ENCODE data around the gene SDCCAG8.
"Not testable (repeated sequence)": the region's sequence is repeated elsewhere in the genome, so short reads cannot be mapped to it uniquely, and the experiment has no call there.

Gene SDCCAG8

DNA sequence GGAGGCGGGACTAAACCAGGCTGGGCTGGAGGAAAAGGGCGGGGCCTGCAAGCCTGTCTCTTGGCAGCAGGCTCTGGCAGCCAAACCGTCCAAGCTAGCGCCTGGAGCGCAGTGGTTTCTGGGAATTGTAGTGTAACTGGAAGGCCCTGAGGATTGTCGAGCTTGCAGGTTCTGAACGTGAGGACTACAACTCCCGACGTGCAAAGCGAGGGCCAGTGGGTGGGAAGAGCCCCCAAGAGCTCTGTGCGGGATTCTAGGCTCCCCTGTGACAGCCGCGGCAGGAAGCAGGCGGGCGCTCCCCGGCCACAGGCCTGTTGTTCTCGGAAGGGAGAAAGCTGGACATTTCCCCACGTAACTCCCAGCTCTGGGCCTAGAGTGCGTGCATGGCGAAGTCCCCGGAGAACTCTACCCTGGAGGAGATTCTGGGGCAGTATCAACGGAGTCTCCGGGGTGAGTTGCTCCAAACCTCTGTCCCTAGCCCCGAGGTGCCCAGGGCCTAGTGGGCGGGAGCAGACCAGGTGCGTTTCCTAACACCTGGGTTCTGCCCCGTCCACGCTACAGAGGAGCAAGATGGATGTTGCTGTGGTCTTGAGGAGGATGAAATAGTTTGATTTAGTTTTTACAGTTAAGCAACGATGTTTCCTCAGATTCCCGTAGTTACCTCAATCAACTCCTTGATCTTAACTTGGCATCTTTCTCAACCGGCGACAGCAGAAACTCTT is at the start of gene SDCCAG8:
Gene SDCCAG8, plus strand, starts transcription at position 251 of the 722 bp plus-strand sequence. Its CDS starts 133 bp downstream, at position 384.
- peak; percentile 87 for DNase-seq

DNA sequence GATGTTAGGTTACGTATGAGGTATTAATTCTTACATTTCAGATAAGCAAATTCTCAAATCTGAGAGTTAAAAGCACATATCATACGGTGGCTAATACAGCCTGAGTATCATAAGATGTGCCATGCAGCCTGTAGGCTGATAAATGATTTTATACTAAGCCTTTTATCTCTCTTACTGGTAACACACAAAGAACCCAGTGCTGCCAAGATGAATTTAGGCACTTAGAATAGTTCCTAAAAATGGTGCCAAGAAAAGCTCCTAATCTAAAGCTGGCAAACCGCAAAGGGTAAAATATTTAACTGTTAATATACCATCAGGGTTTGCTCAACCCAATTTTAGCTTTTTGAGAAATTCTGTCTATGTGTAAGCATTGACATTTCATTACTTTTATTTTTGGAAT is 43.9 kb upstream of the SDCCAG8 start:
- not testable (repeated sequence) for DNase-seq

DNA sequence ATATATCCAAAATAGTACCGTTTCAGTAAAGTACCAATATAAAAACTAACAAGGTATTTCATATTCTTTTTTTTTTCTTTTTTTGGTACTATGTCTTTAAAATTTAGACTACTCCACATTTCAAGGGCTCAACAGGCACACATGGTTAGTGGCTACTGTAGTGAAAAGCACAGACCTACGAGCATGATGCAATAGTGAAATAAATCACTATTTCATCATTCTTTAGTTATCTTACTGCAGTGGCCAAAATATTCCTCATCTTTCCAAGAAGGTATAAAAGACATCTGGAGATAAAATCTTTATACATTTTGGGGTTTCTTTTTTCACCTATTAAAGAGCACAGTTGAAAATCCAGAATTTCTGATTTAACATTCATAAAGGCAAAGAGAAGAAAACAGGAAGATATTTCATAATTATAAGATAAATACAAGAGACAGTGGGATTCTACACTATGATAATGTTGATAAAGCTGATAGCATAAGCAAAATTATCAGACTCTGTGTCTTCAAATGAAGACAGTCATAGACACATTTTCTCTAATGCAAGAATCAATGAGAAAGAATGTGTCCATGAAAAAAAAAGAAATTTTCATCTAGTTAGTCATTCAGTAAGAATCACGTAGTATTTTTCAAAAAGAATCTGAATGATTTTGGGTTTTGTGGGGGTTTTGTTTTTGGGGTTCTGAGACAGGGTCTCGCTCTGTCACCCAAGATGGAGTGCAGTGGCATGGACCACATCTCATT is 42.6 kb upstream of the SDCCAG8 start:
- no peak for DNase-seq

- DNase-seq: not testable (repeated sequence)
Measured at GRCh38 chr1:243215276-243215875, 40.5 kb upstream of the SDCCAG8 start.

- DNase-seq: no peak
Measured at GRCh38 chr1:243216741-243217140, 39.1 kb upstream of the SDCCAG8 start.

DNA sequence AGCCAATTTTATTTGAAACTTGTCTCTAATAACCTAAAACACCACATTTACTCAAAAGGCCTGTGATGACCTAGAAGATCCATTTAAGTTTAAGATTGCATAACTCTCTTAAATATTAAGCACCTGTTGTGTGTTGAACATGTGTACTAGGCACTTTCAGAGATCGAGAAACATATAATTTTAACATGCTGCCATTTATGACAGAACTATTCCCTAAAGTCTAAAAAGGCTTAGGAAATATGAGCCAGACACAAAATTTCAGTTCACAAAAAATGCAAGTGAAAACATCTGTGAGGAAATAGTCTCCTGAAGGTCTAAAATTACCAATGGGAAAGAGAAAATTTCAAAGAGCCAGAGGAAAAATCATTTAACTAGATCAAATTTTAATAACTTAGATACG is 38.5 kb upstream of the SDCCAG8 start:
- DNase-seq: no peak

- no peak for DNase-seq
Measured at GRCh38 chr1:243218059-243218458, 37.8 kb upstream of the SDCCAG8 start.

GRCh38 chr1:243227622-243228021 is 28.2 kb upstream of the SDCCAG8 start:
- no peak for DNase-seq

DNA sequence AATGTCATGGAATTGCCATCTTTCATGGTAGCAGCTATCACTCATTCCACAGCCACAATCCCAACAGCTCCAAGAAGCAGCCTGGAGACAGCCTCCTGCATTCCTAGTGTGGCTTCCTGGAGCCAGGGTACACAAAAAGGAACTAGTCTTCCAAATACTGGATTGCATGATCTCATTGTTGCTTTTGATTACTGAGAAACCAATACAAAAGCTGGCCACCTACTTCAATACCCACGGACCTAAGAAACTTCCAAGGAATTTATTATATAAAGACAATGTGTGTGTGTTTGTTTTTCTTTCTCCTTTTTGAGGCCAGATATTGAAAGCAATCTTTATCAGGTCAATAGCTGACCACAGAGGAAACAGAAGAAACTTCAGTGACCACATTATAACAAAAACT is 26.3 kb upstream of the SDCCAG8 start:
- no peak for DNase-seq

DNA sequence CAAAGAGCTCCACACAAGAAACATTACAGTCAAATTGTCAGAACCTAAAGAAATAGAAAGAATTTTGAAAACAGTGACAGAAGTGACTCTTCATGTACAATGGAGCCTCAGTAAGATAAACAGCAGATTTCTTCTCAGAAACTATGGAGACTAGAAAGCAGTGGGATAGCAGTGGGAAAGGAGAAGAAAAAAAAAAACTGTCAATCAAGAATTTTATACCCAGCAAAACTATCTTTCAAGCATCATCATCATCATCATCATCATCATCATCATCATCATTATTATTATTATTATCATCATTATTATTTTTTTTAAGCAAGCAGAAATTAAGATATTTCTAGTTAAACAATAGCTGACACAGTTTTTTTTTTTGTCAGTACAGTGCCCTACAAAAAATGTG is 24.9 kb upstream of the SDCCAG8 start:
- DNase-seq: no peak

DNA sequence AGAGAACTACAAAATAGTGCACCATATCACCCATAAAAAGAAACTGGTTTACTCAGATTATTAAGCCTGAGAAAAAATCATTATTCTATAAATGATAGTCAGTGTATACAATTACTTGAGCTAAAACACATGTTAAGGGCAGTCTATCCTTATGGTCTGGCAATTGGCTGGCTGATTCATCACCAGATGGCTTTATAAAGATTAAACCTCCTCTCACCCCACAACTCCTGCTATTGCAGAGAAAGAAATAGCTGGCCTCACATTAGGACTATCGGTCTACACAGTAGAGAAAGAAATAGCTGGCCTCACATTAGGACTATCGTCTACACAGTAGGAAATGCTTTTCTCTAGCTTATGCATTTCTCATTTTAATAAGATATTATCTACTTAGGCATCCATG is 21.9 kb upstream of the SDCCAG8 start:
- no peak for DNase-seq

GRCh38 chr1:243234978-243235647 is 20.7 kb upstream of the SDCCAG8 start:
- no peak for DNase-seq

GRCh38 chr1:243236604-243237252 is 19.1 kb upstream of the SDCCAG8 start:
- no peak for DNase-seq

DNA sequence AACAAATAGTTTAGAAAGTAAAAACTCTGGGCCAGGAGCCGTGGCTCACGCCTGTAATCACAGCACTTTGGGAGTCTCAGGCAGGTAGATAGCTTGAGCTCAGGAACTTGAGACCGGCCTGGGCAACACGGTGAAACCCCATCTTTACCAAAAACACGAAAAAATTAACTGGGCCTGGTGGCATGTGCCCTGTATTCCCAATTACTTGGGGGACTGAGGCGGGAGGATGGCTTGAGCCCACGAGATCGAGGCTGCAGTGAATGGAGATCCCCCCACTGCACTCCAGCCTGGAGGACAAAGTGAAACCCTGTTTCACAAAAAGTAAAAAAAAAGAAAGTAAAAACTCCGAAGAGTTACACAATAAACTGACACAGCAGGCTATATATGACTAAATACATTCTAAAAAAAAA is 11.4 kb upstream of the SDCCAG8 start:
- DNase-seq: no peak

DNA sequence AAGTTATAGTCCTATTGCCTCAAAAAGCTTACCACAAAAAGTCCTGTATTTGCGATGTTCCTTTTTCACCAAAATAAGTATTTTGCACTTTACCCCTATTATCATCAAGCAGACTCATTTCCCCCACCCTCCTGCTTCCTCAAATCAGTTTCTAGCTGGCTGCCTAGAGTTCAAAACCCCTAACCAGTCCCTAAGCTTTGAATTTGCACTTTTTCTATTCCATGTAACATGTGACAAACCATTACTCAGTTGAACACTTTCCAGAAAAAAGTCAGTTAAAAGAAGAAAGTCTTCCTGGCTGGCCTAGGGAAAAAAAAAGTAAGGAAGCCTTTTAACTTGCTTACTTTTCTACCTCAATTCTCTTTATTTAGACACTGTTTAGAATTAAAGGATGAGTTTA is 8.9 kb upstream of the SDCCAG8 start:
- no peak for DNase-seq

DNA sequence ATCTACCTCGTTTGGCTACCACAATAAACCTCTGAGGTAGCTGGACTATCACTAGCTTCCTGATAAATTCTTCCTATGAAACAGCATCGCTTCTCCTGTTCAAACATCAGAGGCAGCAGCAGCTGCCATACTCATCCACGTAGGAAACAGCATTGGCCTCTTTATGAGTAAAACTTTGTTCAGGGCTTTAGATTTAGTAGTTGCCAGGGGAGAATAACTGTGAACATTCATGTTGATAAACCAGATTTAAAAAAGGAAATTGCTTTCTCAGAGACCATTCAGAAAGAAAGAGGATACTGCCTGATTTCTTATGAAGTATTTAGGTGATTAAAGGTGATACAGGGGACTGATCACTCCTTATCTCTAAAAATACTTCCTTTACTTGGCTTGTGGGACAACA is 7.9 kb upstream of the SDCCAG8 start:
- DNase-seq: no peak

- no peak for DNase-seq
Measured at GRCh38 chr1:243249214-243249613, 6.6 kb upstream of the SDCCAG8 start.

DNA sequence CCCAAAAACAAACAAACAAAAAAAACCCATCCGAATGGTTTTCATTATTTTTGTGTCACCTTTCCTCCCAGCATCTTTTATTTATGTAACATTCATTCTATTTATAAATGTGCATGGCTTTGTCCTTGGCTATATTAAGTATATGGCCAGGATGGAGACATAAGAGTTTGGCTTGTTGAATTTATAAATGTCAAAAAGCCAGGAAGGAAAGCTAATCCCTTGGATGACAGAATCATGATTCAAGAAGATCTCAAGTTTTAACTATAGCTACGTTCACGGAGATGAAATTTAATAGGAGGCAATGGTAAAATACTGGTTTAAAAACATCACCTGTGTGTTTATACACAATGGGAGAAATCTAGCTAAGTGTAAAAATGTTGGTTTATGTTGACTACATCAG is 5.7 kb upstream of the SDCCAG8 start:
- DNase-seq: no peak

DNA sequence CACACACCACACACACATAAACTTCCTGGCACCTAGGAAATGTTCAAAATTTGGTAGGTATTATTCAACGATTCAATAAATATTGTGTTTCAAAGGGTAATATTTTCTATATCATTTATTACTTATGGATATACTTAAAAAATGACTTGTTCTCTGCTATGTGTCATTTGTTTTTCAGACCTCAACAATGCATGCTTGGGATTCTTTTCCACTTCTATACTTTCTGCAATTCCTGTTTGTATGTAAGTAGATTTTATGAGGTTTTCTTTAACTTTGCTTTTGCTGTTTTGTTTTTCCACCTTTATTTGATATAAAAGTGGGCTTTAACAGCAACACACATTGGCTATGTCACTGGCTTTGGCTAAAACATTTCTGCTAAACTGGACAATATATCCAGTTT is 4.3 kb upstream of the SDCCAG8 start:
- DNase-seq: no peak

DNA sequence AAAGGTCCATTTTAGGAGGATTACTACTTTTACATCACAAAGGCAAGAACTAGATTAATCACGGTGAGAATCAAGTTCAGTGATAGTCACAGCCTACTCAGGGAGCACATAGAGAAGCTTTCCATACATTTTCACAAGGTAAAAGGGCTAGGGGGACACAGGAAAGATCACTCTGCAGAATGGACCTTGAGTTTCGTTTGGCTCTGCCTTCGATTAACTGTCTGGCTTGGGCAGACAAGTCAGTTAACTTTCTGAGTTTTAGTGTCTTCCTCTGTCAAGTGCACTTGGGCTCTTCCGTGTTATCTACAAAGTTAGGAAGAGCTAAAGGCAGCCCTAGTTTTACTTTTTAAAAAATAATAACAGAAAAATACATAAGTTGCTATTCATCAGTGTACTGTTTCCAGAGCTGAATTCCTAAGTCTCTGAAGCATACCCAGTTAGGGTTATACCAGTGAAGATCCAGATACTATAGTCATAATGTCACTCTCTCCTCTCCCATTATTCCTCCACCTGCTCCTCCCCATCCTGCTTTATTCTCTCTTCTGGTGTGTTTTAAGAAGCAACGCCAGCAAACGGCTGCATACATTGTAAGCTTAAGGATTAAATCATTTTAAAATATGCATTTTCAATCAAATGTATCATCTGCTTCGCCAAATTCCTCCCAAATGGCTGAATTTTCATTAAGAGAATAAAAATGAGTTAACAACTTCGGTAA is 2.5 kb upstream of the SDCCAG8 start:
- no peak for DNase-seq

GRCh38 chr1:243253926-243254232 is 2.0 kb upstream of the SDCCAG8 start:
- no peak for DNase-seq

GRCh38 chr1:243254233-243254926 is 1.5 kb upstream of the SDCCAG8 start:
- peak; percentile 54 for DNase-seq

Data from stimulated activated CD4-positive, alpha-beta T cell treated with anti-CD3 and anti-CD28 coated beads, Interleukin-12 subunit alpha, Interleukin-12 subunit beta, amount 100 ng/mL, for 4 hours (primary cell).